GM15510 (cell line): ENCODE measurements around the gene MRPL17.

Experiments used
- POLR2A ChIP-seq: IDR thresholded peaks from 3 replicates; pipeline ENCODE4 v1.6.1; 2011; ENCODE audit warnings: borderline replicate concordance; ENCODE audit not compliant: insufficient read length; ENCODE audit errors: extremely low read depth

Gene MRPL17

DNA sequence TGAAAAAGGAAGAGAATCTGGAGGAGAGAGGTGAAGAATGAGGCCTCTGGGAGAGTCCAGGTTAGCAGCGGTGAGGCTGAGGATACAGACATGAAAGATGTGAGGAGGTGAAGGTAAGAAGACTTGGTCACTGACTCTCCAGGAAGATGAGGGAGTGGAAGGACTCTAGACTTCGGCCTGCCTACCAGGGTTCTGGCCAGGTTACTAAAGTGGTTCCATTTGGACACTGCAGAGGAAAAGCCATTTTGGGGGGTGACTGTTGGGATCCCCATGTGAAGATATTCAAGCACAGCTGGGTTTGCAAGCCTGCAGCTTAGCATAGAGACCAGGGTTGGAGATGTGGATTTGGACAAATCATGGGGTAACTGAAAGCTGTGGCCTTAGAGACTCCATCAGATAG is 35.3 kb downstream of the MRPL17 start:
- TF ChIP-seq POLR2A: no peak

DNA sequence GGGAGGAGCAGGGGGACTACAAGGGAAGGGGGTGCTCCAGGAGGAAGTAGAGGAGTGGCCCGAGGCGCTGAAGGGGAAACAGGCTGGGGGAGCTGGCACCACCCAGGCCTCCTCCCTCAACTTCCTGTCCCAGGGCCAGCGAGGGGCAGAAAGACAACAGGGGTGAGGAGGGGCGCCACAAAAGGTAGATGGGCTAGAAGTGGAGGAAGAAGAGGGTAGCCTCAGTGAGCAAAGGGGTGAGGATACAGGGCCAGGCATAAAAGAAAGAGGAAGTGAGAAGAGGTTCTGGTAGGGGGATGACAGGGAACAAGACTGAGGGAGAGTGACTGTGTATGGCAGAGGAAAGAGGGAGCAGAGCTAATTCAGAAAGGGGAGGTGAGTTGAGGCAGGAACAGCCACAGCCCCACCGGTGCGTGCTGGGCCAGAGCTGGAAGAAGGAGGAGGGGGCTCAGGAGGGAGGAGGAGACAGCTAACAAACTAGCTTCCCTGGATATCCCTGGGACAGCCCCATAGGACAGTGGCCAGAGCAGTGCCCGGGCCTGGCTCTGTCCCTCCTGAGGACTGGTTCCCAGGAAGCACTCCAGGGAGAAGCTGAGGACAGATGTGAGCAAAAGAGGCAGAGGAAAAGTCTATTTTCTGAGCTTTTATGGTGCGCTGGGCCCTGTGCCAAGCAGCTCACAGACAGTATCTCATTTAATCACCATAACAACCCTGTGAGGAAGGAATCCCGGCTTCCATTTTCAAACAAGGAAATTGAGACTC is 36.0 kb downstream of the MRPL17 start:
- TF ChIP-seq POLR2A: no peak

DNA sequence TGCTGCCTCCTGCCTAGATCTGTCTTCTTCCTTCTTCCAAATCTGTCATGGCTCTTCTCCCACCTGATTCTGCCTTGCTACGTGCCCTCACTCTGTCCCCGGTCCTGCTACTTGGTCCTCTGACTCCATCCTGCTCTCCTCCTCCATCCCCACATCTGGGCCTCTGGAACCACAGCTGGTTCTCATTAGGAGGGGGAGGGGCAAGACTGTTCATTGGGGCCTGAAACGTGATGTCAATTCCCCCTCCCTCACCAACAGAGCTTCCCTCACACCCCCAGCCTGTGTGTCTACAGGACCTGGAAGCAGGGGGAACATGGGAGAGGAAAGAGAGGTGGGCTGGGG is 36.6 kb downstream of the MRPL17 start:
- no peak for TF ChIP-seq POLR2A

DNA sequence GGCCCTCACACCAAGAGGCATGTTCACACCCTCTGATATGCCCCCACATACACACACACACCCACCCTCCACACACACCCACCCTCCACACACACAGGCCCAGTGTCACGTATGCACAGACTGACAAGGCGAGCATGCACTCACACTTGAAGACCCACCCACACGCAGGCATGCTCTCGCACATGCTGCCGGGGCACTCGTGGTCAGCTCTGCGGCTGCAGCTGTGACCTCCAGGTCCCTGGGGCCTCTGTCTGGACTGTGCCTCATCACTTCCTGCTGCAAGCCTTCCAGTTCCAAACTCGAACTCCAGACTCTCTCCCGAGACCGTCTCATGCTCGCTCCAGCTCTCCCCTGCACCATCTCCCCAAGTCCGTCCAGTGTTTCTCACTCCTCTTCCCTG is 37.1 kb downstream of the MRPL17 start:
- no peak for TF ChIP-seq POLR2A

DNA sequence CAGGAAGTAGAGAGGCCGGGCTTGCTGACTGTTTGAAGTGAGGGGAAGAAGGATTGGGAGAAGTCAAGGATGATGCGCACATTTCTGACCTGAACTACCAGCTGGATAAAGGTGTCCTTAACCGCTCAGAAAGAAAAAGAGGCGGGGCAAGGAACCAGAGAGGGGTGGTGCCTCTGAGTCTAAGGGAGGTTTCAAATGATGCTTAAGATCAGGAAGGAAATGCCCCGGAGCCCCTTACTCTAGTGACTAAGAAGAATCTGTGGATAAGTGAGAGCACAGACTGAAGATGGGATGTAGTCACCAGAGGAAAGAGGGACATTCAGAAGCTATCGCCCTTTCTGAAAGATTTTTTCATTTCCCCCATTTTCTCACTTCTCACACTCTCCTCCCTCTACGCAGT is 40.2 kb downstream of the MRPL17 start:
- TF ChIP-seq POLR2A: no peak

DNA sequence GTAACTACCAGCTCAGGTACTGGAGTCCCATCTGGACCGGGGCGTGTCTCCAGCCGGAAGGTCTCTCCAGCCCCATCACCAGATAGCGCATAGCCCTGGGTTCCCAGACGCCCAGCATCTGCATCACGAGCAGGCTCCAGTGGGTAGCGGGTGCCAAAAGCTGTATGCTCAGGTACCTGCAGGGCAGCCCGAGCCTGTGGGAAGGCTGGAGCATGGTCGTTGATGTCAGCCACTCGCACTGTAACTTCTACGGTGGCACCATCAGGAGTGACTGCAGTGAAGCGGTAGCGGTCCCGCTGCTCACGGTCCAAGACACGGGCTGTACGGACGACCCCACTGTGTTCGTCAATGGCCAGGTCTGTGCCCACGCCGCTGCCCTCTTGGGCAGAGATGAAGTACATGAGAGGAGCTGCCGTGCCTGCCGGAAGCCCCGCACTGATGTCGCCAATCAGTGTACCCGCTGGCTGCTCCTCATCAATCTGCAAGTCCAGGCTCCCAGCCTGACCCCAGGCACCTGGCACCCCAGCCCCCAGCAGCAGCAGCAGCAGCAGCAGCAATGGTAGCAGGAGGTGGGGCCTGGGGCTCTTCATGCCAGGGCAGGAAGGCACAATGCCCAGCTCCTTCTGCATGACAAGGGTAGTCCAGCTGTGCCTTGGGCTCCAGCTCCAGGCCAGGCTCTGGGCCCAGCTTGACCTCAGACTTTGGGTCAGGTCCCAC is 42.0 kb downstream of the MRPL17 start:
- no peak for TF ChIP-seq POLR2A

DNA sequence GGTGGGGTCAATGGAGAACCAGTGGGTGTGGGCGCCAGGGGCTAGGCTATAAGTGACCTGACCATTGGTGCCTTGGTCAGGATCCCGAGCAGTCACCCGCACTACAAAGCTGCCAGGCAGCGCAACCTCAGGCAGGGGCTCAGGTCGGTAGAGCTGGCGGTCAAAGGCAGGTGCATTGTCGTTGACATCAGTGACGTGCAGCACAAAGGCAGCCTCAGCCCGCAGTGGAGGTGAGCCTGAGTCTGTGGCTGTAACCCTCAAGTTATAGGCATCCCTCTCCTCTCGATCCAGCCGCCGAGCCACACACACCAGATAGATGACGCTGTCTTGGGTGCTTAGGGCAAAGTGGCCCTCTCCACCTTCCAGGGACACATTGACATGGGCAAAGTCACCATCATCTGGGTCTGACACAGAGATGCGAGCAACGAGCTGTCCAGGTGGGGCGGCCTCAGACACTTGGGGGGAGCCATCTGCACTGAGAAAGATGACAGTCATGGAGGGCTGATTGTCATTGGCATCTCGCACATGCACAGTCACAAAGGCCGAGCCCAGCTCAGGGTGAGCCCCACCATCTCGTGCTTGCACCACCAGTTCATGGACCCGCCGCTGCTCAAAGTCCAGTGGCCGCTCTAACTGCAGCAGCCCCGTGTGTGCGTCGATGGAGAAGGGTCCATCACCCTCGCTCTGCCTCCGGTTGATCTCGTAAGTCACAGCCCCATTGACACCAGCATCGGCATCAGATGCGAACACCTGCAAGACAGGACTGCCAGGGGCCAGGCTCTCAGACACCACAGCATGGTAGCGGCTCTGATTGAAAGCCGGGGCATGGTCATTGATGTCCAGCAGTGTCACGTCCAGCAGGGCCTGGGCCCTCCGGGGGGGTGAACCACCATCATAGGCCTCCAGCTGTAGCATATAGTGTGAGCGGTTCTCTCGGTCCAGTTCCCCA is 42.8 kb downstream of the MRPL17 start:
- no peak for TF ChIP-seq POLR2A

DNA sequence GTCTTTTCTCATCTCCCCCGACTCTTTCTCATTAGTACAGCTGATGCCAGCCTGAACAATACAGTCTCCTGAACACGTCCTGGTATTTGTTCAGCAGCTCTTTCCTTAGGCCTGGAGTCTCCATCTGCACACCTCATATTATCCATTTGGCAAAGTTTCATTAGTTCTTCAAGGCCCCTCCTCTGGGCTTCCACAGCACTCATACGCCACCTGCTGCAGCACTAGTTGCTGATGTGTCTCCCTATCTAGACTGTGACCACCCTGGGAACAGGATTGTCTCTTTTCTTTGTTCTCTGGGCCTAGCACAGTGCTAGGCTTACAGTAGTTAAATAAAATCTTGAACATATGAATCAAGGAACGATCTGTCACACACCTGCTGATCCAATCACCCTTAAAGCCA is 44.7 kb downstream of the MRPL17 start:
- no peak for TF ChIP-seq POLR2A

DNA sequence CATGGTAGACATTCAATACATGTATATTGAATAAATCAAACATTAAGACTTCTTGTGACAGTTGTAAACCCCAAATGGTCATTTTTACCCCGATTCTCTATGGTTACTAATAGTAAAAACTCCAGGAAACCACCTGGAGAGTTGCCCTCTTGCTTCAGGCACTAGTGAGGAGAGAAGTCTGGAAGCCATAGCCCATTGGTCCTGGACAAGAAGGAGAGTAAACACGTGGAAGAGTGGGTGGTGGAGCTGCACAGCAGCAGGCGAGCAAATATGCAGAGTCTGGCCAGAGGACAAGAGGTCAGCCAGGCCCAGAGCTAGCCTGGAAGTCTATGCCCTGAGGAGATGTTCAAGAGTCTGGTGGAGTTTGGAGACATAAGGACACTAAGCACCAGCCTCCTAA is 45.3 kb downstream of the MRPL17 start:
- no peak for TF ChIP-seq POLR2A

DNA sequence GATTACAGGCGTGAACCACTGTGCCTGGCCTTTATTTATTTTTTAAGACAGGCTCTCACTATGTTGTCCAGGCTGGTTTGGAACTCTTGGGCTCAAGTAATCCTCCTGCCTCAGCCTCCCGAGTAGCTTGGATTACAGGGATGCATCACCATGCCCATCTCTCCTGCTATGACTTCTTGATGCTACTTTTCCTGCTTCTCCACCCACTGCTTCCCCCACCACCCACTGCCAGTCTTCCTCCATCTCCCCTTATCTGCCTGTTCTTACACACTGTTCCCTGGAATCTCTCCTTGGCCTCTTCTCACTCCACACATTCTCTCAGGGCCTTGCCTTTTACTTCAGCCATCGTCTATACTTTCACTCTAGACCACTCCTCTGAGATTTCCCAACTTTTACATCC is 46.7 kb downstream of the MRPL17 start:
- no peak for TF ChIP-seq POLR2A

DNA sequence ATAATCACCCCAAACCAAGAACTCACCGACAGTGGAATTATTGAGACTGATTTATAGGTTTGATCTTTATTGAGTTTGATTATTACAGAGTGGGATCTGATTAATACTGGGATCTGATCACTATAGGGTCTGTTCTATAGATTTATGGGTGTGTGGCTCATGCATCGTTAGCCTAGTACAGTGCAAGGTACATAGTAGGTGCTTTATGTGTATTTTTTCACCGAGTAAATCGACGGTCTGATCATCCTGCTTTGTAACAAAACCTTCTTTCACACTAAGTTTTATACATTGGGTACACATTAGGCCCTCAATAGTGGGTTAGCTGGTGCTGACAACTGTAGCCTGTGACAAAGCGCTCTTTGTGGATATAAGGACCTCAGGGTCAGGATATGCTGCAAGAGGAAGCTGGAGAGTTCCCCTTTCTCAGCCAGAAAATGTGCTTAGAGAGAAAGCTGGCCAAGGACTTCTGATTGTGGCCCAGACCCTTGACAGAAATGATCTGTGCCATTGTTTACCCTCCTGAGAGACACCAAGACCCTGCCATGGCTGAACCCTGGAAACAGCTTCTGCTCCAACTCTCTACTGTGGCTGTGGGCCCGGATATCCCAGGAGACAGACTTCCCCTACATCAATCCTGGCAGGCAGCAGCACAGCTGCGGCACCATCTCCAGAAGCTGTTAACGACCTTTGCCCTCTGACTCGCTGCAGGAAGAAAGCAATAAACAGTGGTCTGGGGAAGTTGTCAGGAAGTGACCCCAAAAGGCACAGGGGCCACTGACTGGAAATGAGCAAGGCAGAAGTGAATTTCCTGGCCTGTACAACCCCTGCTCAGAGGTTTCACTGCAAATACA is 47.8 kb downstream of the MRPL17 start:
- no peak for TF ChIP-seq POLR2A

DNA sequence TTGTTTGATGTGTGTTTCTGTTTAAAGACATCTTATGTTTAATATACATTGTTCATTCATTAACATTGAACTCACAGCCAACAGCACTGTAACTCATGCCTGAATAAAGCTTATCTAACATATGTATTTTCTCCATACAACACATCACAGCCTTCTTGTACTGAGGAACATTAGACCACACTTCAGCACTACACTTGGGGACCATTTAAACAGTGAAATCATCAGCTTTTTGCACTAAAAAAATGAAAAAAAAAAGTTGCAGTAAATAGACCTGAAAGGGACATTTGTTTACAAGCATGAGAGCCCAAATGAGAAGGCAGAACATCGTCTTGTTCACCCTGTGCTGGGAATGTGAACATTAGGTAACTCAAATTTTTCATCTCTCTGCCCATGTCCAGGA is 48.6 kb downstream of the MRPL17 start:
- no peak for TF ChIP-seq POLR2A

DNA sequence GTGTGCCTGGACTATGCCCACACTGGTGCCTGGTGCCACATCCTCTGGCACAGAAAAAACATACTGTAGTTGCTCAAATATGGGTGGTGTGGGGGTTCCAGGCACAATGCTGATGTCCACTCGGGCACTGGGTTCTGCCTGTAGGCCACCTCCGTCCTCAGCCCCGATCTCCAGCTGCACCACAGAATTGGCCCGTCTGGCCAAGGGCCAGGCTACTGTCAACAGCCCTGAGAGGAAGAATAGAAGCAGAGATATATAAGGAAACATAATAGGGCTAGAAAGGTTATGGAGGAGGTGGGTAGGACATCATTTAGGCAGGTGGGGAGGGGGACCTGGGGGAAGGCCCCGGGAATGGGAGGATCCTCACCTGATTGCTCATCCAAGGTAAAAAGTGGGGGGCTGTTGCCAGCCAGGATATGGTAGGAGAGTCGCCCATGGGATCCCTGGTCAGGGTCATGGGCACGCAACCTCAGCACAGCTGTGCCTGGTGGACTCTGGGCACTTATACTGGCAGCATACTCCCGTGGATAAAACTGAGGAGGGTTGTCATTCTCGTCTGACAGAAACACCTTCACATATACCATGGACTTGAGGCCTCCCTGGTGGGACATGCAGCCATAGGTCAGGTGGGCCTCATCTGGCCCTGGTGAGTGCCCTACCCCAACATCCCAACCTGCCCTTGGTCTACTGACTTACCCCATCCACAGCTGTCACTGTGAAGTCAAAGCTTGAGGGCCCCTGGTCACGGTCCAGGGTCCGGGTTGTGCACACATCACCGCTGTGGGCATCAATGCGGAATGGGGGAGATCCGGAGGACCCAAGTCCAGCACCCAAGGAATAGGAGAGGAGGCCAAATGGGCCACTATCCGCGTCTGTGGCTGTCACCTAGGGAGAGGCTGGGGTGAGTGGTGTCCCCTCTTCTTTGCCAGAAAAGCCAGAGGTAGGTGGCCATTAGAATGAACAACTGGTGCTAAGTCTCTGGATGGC is 49.4 kb downstream of the MRPL17 start:
- TF ChIP-seq POLR2A: no peak
